DMS114 treated with DMSO at 0.1 percent for 48 hours (cell line): ENCODE data around the gene KCNMB2.

Experiments used
- DNase-seq: peaks from one replicate; lab custom pipeline; 2025; ENCODE audit not compliant: unreplicated experiment; lab: John Stamatoyannopoulos, UW

KCNMB2 gene

DNA sequence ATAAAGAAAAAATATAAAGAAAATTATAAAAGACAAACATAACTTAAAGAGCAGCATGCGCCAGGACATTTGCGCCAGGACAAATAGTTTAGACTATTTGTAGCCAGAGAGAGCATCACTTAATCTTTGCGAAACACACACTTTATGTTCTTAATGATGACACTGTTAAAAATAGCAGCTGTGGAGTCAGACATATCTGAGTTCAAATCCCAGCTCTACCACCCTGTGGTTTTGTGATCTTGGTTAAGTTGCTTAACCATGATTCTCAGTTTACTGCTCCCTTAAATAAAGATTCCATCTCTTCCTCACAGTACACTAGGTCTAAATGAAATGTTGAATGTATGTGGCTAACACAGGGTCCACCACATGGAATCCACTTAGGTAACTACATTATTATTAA is 31.4 kb downstream of the KCNMB2 start:
- DNase-seq: no peak

DNA sequence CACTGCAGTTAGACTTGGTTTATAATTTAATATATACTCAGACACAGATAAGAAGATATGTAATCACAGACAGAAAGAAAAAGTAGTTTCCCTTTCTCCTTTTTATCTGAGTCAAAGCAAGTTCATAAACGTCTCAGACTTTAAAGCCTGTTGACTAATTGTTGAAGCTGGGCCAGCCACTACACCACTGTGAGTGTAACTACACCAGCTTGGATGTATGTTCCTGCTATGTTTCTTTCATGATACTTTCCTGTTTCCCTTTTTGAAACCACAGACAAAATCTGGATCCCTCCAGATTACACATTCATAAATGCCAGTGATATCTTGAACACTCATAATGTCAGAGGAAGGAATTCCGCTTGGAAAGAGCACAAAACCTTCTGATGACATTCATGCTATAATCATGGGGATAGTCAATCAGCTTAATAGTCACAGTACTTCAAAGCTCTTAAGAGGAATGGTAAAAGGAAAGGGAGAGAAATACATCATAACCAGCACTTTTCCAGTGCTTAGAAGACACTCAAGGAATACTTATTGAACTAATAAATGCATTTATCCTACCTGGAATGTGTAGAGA is 32.0 kb downstream of the KCNMB2 start:
- DNase-seq: no peak

DNA sequence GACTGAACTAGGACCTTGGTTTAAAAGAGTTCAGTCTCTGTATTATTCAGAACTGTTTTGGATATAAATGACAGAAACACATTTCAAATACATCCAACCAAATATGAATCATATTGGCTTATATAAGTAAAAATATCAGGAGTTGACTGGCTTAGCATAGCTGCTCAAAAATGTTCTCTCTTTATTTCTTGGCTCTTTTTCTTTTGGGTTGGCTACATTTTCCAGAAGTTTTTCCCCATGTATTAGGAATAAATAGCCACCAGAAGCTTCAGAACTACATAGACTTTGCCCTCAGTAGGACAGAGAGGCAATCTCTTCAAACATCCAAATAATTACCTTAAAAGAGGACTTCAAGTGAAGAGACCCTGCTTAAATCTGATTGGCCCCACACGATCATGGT is 32.7 kb downstream of the KCNMB2 start:
- DNase-seq: no peak

DNA sequence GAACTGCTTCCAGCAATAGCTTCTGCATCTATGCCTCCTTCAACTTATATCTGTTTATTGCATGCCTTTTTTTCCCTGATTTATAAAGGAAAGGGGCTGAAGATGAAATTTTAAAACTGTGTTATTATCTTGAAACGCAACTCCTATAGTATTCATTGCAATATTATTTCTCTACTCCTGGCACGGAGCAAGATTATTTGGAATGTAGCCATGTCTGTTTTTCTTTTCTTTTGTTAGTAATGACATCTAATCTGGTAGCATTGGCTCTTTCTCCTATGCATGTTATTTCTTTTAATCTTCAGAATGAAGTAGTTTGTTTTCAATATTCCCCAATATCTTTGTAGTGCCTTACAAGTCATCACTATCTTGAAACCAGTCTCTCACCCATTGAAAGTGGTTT is 33.6 kb downstream of the KCNMB2 start:
- no peak for DNase-seq

DNA sequence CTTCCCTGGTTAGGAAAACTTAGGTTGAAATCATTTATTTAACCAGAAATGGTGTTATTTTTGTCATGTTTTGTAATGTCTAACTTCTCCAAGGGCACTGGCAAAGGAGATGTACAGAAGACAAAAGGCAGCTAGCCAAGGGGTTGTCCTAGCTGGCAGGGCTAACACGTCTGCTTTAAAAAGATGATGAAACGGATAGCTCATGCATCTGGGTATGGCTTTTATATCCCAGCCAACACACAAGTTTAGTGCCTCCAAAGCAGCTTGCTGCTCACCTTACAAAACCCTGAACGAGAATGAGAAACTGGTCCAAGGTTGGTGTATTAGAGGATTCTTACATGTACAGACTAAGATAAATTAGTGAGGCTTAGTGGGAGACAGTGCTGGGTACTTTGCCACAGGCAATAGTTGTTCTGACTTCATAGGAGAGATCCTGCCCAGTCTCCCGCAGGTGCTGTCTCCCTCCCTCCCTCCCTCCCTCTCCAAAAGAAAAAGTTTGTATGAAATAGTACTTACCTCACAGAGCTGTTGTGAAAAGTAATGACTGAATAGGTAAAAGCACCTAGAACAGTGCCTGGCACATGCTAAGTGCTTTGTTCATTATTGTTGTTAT is 47.8 kb downstream of the KCNMB2 start:
- no peak for DNase-seq

DNA sequence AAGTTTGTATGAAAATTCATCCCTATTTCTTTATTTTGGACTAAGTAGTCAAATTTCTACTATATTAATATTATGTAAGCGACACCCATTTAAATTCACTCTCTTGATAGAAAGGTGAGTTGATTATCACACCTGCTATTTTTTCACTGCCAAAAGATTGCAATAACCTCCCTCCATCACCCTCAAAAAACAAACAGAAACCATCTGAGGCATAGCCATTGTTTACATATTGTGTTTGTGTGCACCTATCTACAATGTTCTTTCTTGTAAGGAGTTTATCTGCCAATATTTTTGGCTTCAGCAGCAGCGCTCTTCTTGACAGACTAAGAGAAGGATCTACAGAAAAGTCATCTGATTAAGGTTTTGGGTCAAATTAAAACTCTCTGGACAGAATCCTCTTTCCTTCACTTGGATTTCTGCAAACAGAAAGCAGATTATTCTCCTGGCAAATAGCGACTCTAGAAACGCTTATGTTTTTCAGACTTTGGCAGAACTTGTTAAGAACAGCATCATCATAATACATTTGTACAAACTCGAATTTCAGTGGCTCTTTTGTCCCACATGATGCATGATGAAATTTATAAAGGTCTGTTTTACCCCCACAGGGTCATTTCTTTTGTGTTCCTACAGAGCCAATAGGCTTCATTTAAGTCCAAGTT is 48.6 kb downstream of the KCNMB2 start:
- no peak for DNase-seq

DNA sequence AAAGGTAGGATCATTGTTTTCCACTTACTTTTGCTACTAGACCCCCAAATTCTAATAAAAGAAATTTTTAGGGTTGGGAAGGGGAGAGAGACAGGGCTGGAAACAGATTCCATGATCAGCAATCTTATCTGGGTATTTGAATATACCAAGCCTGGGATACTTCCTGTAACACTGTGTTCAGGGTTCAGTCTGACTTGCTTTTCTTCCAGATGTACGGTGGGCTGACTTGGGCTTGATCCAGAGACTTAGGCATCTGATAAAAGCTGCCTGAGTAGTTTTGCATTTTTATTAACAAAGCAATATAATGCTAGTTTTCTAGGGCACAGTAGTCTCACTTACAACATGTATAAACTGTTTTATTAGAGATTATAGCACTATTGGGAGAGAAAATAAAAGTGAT is 49.2 kb downstream of the KCNMB2 start:
- DNase-seq: no peak

DNA sequence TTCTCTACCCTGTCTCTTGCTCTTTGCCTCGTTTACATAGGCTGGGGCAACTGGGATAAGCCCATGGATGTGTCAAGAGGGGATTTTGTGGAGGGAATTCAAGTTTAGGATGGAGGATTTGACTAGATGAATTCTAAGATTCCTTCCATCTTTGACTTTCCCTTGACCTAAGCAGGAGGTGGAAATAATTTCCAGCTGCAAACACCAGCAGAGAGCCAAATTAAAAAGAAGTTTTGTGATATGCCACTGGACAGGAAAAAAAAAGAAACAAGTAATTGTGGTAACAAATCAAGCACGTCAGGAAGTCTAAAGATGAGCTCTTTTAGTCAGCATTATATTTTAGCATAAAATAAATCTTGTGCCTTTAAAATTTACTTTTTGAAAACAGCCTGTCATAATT is 49.8 kb downstream of the KCNMB2 start:
- no peak for DNase-seq

DNA sequence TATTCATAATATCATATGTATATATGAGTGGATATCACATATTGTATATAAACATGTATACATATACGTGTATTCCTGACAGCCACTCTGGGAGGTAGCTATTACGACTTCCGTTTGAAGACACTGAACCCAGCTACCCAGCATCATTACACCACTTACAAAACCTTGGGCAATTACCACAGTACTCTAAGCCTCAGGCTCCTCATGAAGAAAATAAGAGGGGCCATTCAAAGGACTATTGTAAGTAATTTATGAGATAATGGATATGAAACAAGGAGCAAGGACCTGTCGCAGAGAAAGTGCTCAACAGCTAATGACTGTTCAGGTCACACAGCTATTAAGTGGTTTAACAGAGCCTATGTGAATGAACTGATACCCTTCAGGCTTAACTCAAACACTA is 52.4 kb downstream of the KCNMB2 start:
- DNase-seq: no peak

DNA sequence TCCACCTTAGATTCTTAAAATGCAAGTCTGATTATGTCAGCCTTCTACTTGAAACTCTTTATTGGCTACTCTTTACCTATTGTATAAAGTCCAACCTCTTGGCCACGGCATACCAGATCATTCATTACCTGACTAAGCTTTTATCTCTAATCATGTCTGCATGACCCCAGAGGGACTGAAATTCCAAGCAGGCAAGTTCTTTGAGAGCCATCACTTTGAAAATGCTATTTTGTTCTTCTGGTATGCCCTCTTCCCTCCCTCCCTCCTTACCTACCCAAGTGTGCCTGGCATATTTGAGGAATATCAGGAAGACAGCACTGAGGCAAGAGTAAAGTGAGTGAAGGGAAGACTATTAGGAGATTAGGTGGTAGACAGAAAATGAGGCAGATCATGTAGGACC is 57.5 kb downstream of the KCNMB2 start:
- no peak for DNase-seq

DNA sequence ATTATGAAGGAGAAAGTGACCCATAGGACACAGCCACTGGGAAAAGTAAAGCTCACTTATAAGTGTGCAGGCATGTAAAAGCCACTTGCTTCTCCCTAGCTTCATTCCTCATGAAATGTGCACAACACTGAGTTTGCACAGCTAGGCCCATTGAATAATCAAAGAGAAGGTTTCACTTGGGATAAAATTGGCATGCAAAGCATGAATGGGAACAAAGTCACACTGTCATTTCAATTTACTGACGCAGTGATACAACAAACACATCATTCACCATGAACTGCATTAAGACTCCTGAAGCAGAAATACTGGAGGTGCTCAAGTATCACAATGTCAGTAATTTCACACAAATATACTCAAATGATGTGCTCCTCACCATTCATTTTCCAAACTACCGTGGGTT is 61.1 kb downstream of the KCNMB2 start:
- DNase-seq: no peak

DNA sequence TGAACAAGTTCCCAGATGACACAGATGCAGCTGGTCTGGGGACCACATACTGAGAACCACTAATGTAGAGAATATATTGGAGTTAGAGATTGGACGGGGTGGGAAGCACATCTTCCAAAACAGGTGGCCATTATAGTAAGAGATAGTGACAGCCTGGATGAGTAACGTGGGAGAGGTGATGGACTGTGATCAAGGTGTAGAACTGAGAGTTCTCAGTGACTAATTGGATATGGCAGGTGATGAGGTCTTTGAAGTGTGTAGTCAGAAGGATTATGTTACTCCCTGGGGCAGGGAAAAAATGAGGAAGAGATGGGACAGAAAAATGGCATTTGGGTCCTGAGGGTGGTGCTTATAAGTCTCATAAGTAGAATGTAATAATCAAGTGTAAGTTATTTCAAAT is 66.6 kb downstream of the KCNMB2 start:
- DNase-seq: no peak

DNA sequence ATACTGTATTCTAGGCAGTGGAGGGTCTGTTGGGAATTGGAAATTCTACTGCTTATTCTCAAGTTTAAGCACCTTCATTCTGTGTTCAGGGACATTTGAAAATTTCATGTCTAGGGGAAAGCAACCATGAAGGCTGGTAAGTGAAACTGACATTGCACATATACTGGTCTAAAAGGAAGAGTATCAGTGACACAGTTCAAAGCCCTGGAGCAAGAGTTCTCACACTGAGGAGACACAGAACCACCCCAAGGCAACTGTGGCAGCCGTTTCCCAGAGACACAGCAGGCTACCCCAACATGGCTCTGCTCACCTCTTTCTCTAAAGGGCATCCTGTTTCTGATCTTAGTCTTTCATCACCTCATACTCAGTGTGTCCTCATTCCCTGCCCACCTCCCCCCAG is 67.5 kb downstream of the KCNMB2 start:
- no peak for DNase-seq

DNA sequence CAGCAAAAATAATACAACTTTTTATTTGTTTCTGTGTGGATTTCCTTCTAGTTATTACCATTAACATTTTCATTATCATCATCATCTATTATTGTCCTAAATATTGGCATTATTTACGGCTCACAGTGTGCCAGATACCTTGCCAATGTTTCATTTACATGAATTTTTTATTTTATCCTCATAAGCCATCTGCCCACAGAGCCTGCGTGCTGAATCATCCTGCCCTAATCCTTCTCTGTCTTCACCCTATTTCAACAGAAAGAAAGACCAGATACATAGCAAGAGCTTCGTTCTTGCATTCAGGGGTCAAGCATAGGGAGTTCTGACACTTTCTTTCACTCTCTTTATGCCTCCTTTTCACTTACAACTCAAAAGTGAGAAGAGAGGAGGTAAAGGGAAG is 82.0 kb downstream of the KCNMB2 start:
- DNase-seq: no peak

DNA sequence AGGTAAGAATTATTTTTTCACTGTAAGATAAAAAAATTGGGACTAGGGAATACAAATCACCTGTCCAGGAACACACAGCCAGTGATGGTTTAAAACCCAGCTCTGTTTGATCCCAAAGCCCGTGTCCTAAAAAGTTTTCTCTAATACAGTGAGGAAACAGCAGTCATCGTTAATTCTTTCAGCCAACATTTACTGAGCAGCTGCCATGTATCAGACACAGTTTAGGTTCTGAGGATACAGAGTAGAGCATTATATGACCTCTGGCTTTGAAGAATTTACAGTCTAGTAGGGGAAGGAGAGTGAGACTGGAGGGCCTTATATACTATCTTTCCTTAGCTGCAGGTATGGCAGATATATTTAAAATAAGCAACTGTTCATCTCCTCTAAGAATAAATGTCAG is 82.7 kb downstream of the KCNMB2 start:
- no peak for DNase-seq

DNA sequence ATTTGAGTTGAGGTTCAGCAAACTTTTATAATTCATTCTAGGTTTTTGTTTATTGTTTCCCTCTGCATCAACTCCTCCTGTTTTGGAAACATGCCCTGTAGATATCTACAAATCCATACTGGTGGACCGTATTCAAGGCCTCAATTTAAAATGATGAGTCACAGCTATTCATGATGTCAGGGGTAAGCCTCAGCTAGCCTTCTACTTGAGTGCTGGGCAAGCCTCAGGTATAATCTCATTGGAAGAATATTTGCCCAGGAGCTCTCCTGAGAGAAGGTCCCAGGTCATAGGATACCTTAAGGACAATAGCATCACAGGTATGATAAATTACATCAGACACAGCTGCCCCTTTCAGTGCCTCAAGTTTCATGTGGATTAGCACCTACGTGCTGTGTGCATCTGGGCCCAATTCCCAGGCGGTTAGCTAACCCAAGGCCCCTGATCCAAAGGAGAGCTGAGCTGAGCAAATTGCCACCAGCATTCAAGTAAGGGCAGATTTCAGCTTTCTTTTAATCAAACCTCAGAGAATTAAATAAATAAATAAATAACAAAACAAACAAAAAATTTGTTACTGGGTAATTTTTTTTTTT is 87.5 kb downstream of the KCNMB2 start:
- DNase-seq: no peak

DNA sequence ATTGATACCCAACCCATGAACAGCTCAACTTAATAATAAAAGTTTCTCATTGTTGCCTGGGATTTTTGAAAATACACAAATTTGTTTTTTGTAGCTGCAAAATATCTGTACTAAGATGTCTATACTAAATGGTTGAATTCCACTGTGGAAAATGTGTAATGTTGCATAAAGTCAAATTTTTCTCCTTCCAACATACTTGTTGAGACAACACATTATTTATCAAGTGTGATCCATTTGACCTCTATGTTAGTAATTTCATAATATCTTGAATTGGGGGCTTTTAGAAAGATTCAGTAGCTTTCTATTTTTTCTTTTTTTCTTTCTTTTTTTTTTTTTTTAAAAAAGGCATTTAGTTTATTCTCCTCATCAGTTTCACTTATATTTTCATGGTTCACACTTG is 88.0 kb downstream of the KCNMB2 start:
- no peak for DNase-seq

DNA sequence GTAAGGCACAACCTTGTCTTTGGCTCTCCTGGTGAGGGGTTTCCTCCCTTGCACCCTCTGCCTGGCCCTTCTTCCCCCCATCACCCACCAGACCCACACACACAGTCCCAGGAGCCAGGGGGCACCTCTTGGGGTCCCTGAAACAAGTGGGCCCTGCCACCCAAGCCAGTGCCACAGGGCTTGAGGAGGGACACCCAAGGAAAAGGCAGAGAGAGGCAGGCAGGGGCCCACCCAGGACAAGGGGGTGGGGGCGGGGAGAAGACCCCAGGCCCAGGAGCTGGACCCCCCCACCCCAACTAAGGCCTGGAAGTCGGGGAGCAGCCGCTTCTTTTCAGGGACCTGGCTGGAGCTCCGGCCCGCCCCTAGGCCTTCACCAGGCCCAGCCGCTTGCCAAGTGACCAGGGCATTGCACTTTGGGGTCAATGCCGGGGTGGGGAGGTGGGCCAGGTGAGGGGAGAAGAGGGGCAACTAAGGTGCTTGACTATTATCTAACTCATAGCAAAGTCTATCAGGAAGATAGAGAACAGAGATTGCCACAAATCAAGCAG is 88.9 kb downstream of the KCNMB2 start:
- DNase-seq: no peak

DNA sequence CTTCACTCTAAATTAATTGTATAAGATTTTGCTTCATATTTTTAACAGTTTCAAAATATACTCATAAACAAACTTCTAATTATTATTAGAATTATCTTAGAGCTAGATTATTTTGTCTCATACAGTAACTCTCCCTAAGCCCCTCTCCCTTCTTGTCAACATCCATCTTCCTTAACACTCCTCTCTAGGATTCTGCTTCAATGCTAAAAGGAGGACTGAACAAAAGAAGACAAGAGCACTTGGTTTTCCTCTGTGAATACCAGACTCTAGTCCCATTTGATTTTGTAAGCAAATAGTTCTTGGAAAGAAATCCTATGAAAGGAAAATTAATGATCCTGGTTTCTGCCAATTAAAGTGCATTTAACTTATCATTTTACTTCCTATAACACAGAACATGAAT is 91.8 kb downstream of the KCNMB2 start:
- no peak for DNase-seq

DNA sequence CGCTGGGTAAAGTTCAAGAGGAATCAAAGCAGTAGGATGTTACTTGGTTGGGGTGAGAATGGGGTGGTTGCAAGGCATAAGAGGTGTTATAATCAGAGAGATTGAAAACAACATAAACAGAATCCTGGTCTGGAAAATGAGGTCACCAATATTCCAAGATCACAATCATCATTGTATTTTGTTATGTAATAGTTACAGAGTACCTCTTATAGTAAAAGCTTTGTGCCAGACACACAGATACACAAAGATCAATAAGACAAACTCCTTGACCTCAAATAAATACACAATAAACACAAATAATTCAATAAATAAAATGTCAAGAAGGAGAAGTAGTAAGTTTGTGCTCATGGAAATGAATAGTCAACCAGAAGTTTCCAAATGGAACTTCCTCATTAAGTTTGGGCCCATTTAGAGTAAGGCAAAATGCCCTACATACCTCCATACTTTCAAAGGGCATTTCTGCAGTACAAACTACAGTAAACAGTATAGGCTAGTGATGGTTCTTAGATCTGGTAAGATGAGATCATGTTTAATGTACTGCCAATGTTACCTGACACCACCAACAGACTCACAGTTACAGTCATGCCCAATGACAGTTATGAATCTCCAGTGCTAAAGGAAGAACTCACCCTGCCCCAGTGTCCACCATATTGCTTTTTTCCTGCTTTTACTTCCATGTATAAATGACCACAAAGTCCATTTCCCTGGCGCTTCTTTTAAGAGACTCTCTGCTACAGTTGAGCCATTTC is 93.4 kb downstream of the KCNMB2 start:
- DNase-seq: no peak

DNA sequence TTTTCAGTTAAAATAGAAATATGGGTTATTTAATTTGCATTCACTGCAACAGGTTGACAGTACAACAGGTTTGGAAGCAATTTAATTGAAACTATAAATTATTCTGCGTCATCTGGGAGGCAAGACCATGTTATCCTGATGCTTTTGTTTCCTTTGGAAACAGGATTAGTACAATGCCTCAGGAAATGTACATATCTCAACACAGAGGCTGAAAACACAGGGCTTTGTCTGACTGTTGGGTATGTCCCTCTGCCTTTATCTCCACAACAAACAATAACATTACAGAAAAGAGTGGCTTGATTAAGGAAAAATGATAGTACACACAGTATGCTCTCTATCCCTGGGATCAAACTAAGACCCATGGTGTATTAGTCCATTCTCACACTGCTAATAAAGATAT is 95.7 kb downstream of the KCNMB2 start:
- no peak for DNase-seq

DNA sequence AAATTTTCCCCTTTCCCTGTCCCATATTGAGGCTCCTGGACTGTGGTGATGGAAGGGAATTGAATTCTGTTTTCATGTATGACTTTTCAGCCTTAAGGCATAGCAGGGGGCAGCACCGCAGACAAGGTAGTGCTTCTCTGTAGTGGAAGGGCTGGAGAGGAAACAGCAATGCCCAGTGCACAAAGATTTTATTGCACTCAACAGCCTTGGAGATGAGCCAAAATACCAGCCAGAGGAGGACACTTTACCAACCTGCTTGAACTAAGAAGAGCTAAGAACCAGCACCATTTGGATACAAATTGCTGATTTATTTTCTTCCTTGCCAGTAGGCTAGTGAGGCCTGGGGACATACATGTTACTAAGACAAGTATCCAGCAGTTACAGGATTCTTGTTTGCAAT is 98.7 kb downstream of the KCNMB2 start:
- no peak for DNase-seq
